Measurements from ENCODE around the gene FRMPD2. TPM values are rescaled to one million over a fixed set of nuclear protein-coding genes. Genes with fewer than 3 reads are reported as not detected.

FRMPD2 gene
- total and polyA plus RNA-seq, 2 experiments from 2014 or later: not detected

- TF ChIP-seq, protein P1, sequence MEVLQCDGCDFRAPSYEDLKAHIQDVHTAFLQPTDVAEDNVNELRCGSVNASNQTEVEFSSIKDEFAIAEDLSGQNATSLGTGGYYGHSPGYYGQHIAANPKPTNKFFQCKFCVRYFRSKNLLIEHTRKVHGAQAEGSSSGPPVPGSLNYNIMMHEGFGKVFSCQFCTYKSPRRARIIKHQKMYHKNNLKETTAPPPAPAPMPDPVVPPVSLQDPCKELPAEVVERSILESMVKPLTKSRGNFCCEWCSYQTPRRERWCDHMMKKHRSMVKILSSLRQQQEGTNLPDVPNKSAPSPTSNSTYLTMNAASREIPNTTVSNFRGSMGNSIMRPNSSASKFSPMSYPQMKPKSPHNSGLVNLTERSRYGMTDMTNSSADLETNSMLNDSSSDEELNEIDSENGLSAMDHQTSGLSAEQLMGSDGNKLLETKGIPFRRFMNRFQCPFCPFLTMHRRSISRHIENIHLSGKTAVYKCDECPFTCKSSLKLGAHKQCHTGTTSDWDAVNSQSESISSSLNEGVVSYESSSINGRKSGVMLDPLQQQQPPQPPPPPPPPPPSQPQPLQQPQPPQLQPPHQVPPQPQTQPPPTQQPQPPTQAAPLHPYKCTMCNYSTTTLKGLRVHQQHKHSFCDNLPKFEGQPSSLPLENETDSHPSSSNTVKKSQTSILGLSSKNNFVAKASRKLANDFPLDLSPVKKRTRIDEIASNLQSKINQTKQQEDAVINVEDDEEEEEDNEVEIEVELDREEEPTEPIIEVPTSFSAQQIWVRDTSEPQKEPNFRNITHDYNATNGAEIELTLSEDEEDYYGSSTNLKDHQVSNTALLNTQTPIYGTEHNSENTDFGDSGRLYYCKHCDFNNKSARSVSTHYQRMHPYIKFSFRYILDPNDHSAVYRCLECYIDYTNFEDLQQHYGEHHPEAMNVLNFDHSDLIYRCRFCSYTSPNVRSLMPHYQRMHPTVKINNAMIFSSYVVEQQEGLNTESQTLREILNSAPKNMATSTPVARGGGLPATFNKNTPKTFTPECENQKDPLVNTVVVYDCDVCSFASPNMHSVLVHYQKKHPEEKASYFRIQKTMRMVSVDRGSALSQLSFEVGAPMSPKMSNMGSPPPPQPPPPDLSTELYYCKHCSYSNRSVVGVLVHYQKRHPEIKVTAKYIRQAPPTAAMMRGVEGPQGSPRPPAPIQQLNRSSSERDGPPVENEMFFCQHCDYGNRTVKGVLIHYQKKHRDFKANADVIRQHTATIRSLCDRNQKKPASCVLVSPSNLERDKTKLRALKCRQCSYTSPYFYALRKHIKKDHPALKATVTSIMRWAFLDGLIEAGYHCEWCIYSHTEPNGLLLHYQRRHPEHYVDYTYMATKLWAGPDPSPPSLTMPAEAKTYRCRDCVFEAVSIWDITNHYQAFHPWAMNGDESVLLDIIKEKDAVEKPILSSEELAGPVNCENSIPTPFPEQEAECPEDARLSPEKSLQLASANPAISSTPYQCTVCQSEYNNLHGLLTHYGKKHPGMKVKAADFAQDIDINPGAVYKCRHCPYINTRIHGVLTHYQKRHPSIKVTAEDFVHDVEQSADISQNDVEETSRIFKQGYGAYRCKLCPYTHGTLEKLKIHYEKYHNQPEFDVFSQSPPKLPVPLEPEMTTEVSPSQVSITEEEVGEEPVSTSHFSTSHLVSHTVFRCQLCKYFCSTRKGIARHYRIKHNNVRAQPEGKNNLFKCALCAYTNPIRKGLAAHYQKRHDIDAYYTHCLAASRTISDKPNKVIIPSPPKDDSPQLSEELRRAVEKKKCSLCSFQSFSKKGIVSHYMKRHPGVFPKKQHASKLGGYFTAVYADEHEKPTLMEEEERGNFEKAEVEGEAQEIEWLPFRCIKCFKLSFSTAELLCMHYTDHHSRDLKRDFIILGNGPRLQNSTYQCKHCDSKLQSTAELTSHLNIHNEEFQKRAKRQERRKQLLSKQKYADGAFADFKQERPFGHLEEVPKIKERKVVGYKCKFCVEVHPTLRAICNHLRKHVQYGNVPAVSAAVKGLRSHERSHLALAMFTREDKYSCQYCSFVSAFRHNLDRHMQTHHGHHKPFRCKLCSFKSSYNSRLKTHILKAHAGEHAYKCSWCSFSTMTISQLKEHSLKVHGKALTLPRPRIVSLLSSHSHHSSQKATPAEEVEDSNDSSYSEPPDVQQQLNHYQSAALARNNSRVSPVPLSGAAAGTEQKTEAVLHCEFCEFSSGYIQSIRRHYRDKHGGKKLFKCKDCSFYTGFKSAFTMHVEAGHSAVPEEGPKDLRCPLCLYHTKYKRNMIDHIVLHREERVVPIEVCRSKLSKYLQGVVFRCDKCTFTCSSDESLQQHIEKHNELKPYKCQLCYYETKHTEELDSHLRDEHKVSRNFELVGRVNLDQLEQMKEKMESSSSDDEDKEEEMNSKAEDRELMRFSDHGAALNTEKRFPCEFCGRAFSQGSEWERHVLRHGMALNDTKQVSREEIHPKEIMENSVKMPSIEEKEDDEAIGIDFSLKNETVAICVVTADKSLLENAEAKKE (CRISPR knock-in tag; IDR thresholded peaks at IDR 0.05): no peak
Measured at GRCh38 chr10:48279081-48279751, 4.7 kb upstream of the FRMPD2 start (continued).

DNA sequence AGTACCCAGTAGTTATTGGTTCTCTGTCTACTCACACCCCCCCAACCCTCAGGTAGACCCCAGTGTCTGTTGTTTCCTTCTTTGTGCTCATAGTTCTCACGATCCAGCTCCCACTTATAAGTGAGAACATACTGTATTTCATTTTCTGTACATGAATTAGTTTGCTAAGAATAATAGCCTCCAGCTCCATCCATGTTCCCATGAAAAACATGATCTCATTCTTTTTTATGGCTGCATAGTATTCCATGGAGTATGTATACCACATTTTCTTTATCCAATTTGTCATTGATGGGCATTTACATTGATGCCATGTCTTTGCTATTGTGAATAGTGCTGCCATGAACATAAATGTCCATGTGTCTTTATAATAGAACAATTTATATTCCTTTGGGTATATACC lies 2.6 kb upstream of the FRMPD2 start:
- ATAC-seq (no peak), DNase-seq (ENCODE audit: low spot score) (no peak)
- no peaks in the 10 kb centered on the region; the same call in 1 of the 2 replicates for H3K36me3 ChIP-seq (ENCODE audit: insufficient read depth)
- H2AFZ ChIP-seq: no peak overlapping the region
- H4K20me1 ChIP-seq (replicated peaks; ENCODE audit: insufficient read depth): no peaks in the 10 kb centered on the region
- H3K9me2 ChIP-seq (ENCODE audit: insufficient read depth): no peaks in the 10 kb centered on the region; the same call in 1 of the 2 replicates
- Mint-ChIP-seq H3K9me3 (peaks cover 13% of the 10 kb centered on the region; the same call in 2 of the 3 replicates), H3K4me3 (no peak overlapping the region), H3K4me1 (peaks cover 10% of the 10 kb centered on the region), H3K27ac (no peak overlapping the region), H3K27me3 (ENCODE audit: insufficient read depth, low read depth, poor library complexity) (peaks cover 2% of the 10 kb centered on the region), H3K36me3 (ENCODE audit: low read depth) (no peaks in the 10 kb centered on the region)
- H3K4me1 ChIP-seq (ENCODE audit: insufficient read depth): no peaks in the 10 kb centered on the region
- H3K4me2 ChIP-seq: no peak overlapping the region
- H3F3A ChIP-seq (replicated peaks; ENCODE audit: low read depth): no peaks in the 10 kb centered on the region
- no peak overlapping the region for H3K4me3 ChIP-seq
- no peaks in the 10 kb centered on the region for H3K79me2 ChIP-seq (replicated peaks; ENCODE audit: insufficient read depth)
- no peaks in the 10 kb centered on the region for H3K27me3 ChIP-seq (ENCODE audit: insufficient read depth)
- no peak overlapping the region for H3K27ac ChIP-seq (ENCODE audit: low read depth)
- no peak for TF ChIP-seq EZH2 (IDR thresholded peaks at IDR 0.05; ENCODE audit: low read depth, unreplicated experiment)
- TF ChIP-seq, protein P2, sequence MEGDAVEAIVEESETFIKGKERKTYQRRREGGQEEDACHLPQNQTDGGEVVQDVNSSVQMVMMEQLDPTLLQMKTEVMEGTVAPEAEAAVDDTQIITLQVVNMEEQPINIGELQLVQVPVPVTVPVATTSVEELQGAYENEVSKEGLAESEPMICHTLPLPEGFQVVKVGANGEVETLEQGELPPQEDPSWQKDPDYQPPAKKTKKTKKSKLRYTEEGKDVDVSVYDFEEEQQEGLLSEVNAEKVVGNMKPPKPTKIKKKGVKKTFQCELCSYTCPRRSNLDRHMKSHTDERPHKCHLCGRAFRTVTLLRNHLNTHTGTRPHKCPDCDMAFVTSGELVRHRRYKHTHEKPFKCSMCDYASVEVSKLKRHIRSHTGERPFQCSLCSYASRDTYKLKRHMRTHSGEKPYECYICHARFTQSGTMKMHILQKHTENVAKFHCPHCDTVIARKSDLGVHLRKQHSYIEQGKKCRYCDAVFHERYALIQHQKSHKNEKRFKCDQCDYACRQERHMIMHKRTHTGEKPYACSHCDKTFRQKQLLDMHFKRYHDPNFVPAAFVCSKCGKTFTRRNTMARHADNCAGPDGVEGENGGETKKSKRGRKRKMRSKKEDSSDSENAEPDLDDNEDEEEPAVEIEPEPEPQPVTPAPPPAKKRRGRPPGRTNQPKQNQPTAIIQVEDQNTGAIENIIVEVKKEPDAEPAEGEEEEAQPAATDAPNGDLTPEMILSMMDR (conservative IDR thresholded peaks at IDR 0.05; ENCODE audit: low read depth in 2 of 2): no peak
- TF ChIP-seq CREB1 (CRISPR knock-in tag; IDR thresholded peaks at IDR 0.05; ENCODE audit: low read depth): no peak
- TF ChIP-seq, protein P1 (CRISPR knock-in tag; IDR thresholded peaks at IDR 0.05): no peak
- TF ChIP-seq POLR2AphosphoS5 (IDR thresholded peaks at IDR 0.05; ENCODE audit: low read depth): no peak
- no peak for TF ChIP-seq NANOG (IDR thresholded peaks at IDR 0.05; ENCODE audit: borderline replicate concordance)
- no peak for TF ChIP-seq JUNB (IDR thresholded peaks at IDR 0.05; ENCODE audit: unreplicated experiment)

All from GM23338 (cell line).